Liver (tissue), 3 donors: ENCODE results near the gene VWA5B1.

Source experiments
- EGR1 ChIP-seq, 2 donors: IDR thresholded peaks; 2 replicates each; pipeline ENCODE4 v1.6.1; 2016 to 2018; ENCODE audit warnings: antibody characterized with exemption in 2 of 2, low read depth in 2 of 2
- FOXA1 ChIP-seq: IDR thresholded peaks from 2 replicates; pipeline ENCODE4 v1.6.1; 2016; ENCODE audit warnings: antibody characterized with exemption
- FOXA2 ChIP-seq: IDR thresholded peaks from 2 replicates; pipeline ENCODE4 v1.6.1; 2016; ENCODE audit warnings: antibody characterized with exemption
- GABPA ChIP-seq, 2 donors: IDR thresholded peaks in 1 of 2; conservative IDR thresholded peaks in 1 of 2; 2 replicates each; pipeline ENCODE4 v1.6.1; 2016; ENCODE audit warnings: antibody characterized with exemption in 2 of 2, mild to moderate bottlenecking in 1 of 2, moderate library complexity in 1 of 2
- RAD21 ChIP-seq, 2 donors: IDR thresholded peaks; 2 replicates each; pipeline ENCODE4 v1.6.1; 2016; ENCODE audit warnings: antibody characterized with exemption in 2 of 2, mild to moderate bottlenecking in 2 of 2
- SP1 ChIP-seq: IDR thresholded peaks from 2 replicates; pipeline ENCODE4 v1.6.1; 2018; ENCODE audit warnings: antibody characterized with exemption, mild to moderate bottlenecking
- TAF1 ChIP-seq: conservative IDR thresholded peaks from 2 replicates; pipeline ENCODE4 v1.6.1; 2016; ENCODE audit warnings: antibody characterized with exemption, mild to moderate bottlenecking
- YY1 ChIP-seq: IDR thresholded peaks from 2 replicates; pipeline ENCODE4 v1.6.1; 2016; ENCODE audit warnings: antibody characterized with exemption, mild to moderate bottlenecking
- TF ChIP-seq, protein P1 (sequence below): fragments of 150-350 bp; IDR thresholded peaks from 2 replicates; pipeline ENCODE4 v1.5.1; 2017; ENCODE audit warnings: improper control_type of control experiment, low read depth, low read length; ENCODE audit not compliant: missing input control
- TF ChIP-seq, protein P2 (sequence below): IDR thresholded peaks from 2 replicates; pipeline ENCODE4 v1.6.1; 2016; ENCODE audit warnings: antibody characterized with exemption
- TF ChIP-seq, protein P3 (sequence below): IDR thresholded peaks from 2 replicates; pipeline ENCODE4 v1.6.1; 2016; ENCODE audit warnings: antibody characterized with exemption, mild to moderate bottlenecking
- TF ChIP-seq, protein P4 (sequence below): IDR thresholded peaks from 2 replicates; pipeline ENCODE4 v1.6.1; 2016; ENCODE audit warnings: antibody characterized with exemption
- donor health status: healthy.
- donor health status: healthy.

DNA sequence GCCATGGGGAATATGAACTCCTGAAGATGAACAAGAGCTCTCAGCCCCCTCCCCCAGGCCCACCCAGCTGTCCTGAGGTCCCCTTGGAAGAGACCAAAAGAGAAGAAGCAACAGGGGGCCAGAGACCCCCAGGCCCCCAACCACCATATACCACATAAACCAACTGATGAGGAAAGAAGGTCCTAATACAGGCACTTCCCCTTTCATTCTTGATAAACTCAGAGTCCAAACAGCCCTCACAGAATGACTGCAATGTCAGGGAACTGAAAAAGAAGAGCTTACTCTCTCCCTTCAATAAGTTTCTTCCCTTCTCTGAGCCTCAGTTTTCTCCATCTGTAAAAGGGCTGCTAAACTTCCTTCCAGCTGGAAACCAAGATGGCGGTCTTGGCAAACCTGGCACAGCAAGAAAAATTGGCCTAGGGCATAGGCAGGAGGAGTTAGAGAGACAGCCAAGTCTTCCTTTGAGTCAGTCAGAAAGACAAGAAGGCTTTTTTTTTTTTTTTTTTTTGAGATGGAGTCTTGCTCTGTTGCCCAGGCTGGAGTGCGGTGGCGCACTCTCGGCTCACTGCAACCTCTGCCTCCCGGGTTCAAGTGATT is 90.5 kb downstream of the VWA5B1 start:
- TF ChIP-seq, protein P1, sequence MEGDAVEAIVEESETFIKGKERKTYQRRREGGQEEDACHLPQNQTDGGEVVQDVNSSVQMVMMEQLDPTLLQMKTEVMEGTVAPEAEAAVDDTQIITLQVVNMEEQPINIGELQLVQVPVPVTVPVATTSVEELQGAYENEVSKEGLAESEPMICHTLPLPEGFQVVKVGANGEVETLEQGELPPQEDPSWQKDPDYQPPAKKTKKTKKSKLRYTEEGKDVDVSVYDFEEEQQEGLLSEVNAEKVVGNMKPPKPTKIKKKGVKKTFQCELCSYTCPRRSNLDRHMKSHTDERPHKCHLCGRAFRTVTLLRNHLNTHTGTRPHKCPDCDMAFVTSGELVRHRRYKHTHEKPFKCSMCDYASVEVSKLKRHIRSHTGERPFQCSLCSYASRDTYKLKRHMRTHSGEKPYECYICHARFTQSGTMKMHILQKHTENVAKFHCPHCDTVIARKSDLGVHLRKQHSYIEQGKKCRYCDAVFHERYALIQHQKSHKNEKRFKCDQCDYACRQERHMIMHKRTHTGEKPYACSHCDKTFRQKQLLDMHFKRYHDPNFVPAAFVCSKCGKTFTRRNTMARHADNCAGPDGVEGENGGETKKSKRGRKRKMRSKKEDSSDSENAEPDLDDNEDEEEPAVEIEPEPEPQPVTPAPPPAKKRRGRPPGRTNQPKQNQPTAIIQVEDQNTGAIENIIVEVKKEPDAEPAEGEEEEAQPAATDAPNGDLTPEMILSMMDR = no peak
- TF ChIP-seq SP1 (no peak), TAF1 (no peak), EGR1 (IDR thresholded peaks at IDR 0.05; ENCODE audit: low read depth in 2 of 2) (no peak), RAD21 (IDR thresholded peaks at IDR 0.05) (no peak), FOXA1 (no peak), GABPA (IDR thresholded peaks at IDR 0.05 in 1 of 2, conservative IDR thresholded peaks at IDR 0.05 in 1 of 2) (no peak), YY1 (no peak), FOXA2 (no peak)
- TF ChIP-seq, protein P2, sequence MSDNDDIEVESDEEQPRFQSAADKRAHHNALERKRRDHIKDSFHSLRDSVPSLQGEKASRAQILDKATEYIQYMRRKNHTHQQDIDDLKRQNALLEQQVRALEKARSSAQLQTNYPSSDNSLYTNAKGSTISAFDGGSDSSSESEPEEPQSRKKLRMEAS = no peak
- TF ChIP-seq, protein P3, sequence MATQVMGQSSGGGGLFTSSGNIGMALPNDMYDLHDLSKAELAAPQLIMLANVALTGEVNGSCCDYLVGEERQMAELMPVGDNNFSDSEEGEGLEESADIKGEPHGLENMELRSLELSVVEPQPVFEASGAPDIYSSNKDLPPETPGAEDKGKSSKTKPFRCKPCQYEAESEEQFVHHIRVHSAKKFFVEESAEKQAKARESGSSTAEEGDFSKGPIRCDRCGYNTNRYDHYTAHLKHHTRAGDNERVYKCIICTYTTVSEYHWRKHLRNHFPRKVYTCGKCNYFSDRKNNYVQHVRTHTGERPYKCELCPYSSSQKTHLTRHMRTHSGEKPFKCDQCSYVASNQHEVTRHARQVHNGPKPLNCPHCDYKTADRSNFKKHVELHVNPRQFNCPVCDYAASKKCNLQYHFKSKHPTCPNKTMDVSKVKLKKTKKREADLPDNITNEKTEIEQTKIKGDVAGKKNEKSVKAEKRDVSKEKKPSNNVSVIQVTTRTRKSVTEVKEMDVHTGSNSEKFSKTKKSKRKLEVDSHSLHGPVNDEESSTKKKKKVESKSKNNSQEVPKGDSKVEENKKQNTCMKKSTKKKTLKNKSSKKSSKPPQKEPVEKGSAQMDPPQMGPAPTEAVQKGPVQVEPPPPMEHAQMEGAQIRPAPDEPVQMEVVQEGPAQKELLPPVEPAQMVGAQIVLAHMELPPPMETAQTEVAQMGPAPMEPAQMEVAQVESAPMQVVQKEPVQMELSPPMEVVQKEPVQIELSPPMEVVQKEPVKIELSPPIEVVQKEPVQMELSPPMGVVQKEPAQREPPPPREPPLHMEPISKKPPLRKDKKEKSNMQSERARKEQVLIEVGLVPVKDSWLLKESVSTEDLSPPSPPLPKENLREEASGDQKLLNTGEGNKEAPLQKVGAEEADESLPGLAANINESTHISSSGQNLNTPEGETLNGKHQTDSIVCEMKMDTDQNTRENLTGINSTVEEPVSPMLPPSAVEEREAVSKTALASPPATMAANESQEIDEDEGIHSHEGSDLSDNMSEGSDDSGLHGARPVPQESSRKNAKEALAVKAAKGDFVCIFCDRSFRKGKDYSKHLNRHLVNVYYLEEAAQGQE = no peak
- TF ChIP-seq, protein P4, sequence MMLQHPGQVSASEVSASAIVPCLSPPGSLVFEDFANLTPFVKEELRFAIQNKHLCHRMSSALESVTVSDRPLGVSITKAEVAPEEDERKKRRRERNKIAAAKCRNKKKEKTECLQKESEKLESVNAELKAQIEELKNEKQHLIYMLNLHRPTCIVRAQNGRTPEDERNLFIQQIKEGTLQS = no peak
